ENCODE data around the gene PLCXD3.

Gene PLCXD3

GRCh38 chr5:41410737-41411136 lies 99.7 kb downstream of the PLCXD3 start:
- no peak for DNase-seq

DNA sequence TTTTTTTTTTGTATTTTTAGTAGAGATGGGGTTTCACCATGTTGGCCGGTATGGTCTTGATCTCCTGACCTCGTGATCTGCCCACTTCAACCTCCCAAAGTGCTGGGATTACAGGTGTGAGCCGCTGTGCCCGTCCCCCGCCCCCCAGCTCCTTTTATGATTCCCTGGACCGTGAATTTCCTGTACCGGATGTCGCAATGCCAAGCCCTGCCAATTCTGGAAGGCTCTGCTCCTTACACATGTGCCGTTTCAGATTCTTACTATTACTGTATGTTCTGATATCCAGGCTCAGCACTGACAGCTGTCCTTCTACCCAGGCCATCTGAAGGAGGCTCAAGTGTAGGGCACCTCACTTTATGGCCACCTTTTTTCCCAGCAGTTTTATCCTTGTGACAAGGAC lies 100.1 kb downstream of the PLCXD3 start:
- DNase-seq: no peak

- no peak for DNase-seq
These were observed 101.5 kb downstream of the PLCXD3 start for GRCh38 chr5:41408676-41409443.

- no peak for DNase-seq
These were observed 103.5 kb downstream of the PLCXD3 start for GRCh38 chr5:41406936-41407335.

DNA sequence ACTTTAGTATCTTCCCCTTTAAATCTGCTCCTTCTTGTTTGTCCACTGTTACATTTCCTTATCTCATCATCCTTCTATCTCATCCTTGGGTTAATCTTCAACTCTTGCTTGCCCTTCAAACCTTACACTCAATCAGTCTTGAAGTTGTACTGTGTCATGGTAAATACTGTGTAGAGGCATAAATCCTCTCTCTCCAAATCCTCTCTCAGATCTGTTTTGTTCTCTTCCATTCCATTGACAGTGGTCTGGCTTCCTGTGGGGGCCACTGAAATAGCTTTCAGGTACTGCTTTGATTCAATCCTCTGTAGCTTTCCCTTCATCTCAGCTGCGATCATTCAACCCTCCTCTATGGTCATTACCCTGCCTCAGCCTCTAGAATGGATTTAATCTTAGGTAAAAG lies 104.0 kb downstream of the PLCXD3 start:
- DNase-seq: no peak

- DNase-seq: no peak
These were observed 105.6 kb downstream of the PLCXD3 start for GRCh38 chr5:41404757-41405156.

DNA sequence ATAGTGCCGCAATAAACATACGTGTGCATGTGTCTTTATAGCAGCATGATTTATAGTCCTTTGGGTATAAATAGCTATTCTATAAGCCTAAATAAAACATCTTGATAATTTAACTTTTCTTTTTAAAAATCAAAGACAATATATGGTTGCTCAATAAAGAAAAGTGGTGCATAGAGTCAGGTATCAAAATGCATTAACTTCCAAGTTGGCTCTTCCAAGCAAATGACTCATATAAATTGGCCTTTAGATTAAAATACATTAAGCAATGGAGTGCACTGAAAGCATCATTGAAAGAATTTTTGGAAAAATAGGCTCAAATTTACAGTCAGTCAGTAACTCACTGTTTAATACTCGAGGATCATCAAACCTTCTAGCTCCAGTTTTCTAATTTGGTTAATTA lies 106.6 kb downstream of the PLCXD3 start:
- no peak for DNase-seq

DNA sequence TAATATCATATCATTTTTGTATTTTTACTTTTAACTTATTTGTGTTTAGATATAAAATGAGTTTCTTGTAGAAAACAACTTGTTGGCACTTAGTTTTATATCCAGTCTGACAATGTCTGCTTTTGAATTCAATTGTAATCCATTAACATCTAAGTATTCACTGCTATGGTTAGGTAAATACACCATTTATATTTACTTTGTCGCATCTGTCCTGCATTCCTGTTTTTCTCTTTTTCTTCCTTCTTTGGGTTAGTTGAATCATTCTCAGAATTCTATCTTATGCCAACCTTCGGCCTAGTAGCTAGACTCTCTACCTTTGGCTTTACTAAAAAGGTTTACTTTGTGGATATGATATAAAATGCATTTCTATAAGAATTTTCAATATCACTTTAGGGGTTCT lies 107.6 kb downstream of the PLCXD3 start:
- no peak for DNase-seq

DNA sequence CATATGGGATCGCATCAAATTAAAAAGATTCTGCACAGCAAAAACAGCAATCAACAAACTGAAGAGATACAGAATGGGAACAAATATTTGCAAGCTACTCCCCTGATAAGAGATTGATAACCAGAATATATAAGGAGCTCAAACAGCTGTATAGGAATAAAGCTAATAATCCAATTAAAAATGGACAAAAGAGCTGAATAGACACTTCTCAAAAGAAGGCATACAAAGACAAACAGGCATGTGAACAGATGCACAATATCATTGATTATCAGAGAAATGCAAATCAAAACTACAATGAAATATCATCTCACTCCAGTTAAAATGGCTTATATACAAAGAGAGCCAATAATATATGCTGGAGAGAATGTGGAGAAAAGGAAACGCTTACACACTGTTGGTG lies 110.6 kb downstream of the PLCXD3 start:
- no peak for DNase-seq

DNA sequence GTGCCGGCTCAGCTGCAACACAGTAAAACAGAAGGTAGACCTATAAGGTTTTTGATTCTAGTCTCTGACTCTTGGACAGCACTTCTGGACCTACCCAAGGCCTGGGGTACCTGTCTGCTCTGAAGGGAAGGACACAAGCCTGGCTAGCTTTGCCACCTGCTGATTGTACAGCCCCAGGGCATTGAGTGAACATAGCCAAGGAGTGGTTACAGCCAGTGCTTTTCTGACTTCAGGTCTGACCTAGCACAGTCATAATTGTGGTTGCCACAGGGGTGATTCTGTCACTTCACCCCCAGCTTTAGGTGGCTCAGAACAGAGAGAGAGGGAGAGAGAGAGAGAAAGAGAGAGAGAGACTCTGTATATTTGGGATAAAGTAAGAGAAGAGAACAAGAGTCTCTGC lies 118.4 kb downstream of the PLCXD3 start:
- DNase-seq: no peak

- DNase-seq: no peak
These were observed 135.8 kb downstream of the PLCXD3 start for GRCh38 chr5:41374631-41375030.

DNA sequence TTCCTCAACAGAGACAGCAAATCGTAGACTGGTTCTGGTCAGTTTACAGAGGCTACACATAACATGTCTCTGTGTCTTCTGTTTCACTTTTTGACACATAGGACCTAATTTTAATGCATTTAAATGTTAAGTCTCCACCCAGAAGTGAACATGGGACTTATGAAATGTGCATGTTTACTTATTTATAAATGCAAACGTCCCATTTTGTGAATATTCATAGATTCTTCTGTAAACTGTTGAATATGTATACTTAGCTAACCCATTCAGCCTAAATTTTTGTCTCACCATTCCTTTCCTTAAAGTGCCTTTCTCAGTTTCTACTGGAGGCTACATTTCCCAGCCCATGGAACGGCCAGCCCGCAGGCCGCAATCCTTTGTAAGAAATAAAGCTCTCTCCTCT lies 137.2 kb downstream of the PLCXD3 start:
- no peak for DNase-seq

DNA sequence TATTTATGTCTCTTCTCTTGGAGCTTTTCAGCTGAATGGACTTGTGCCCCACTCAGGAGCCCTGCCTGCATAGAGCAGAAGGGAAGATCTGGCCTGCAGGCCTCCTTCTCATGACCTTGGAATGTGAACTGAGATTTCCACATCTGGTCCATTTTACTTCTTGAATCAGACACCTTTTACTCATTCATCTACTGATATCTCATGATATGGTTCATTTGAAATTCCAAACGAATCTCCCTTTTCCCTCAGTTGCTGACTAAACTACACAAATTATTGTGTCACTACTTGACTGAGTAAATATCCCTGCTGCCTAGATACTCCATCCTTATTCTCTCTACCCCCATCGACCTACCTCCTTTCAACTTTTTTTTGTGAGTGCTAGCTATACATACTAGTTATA lies 138.7 kb downstream of the PLCXD3 start:
- no peak for DNase-seq

DNA sequence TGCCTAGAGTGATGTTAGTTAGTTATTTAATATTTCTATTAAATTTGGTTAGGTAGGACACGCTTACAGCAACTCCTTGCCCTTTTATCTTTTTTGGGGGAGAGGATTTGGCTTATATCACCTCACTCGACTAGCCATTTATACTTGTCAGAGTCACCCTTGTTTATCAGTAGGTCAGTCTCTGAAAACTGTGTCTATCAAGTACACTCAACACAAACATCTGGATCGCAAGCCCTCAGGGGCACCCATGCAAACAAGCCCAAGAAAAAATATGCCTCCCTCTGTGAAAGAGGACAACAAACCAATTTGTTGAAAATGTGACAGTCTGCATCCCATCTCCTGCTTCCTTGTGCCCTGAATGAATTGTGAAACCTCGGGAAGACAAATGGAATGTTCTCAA lies 139.9 kb downstream of the PLCXD3 start:
- no peak for DNase-seq

DNA sequence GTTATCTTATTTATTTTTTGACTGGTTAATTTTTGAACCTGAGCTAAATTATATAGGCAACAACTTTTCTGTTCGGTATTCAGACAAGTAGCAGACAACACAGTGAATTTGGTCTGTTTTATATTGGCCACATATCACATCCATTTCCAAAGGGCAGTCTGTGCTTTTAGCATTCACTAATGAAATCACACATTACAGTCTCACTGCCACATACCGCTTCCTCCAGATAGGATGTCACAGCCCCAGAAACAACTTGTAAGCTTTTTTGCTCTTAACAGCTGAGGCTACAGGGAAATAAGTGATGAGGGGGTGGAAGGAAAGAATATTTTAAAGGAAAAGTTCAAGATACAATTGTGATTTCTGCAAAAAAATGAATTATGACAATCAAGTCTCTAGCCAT lies 140.6 kb downstream of the PLCXD3 start:
- no peak for DNase-seq

DNA sequence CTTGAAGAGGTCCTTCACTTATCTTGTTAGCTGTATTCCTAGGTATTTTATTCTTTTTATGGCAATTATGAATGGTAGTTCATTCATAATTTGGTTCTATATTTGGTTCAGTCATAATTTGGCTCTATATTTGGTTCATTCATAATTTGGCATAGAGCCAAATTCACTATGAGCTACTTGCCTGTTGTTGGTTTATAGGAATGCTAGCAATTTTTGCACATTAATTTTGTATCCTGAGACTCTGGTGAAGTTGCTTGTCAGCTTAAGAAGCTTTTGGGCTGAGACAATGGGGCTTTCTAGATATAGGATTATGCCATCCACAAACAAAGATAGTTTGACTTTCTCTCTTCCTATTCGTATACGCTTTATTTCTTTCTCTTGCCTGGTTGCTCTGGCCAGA lies 142.2 kb downstream of the PLCXD3 start:
- no peak for DNase-seq

DNA sequence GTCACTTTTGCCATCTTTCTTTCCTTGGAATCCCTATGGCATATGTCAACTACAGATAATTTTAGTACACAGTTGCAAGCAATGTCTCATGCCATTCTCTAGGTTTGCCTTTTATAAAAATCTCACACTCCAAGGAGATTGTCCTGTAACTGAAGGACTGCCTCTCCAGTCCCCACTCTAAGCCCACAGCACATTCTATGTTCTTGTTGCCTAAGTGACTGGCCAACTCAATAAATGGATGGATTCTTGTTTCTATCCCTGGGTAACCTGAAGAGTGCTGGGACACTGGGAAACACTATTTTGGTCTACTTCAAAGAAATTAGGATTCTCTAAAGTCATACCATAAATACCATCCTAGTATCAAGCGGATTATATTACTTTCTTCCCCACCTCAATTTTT lies 145.0 kb downstream of the PLCXD3 start:
- DNase-seq: no peak

DNA sequence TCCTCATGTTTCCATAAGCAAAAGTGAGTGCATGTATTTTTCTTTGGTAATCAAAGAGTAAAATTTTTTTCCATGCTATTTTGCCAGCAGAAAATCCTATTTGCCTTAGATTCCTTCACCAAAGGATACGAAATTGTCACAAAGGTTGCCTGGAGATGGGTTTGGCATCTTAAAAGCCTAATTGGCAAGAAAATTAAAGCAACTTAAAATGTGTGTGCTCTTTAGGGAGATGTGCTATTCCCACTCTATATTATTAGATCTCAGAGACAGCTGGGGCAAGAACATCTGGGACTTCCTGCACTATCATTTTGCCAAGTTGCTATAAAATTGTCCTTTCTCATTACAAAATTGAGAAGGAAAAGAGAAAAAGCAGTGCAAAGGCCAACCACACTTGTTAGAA lies 146.1 kb downstream of the PLCXD3 start:
- DNase-seq: no peak

GRCh38 chr5:41363343-41363986 lies 146.9 kb downstream of the PLCXD3 start:
- DNase-seq: no peak

- no peak for DNase-seq
These were observed 153.6 kb downstream of the PLCXD3 start for GRCh38 chr5:41356786-41357185.

DNA sequence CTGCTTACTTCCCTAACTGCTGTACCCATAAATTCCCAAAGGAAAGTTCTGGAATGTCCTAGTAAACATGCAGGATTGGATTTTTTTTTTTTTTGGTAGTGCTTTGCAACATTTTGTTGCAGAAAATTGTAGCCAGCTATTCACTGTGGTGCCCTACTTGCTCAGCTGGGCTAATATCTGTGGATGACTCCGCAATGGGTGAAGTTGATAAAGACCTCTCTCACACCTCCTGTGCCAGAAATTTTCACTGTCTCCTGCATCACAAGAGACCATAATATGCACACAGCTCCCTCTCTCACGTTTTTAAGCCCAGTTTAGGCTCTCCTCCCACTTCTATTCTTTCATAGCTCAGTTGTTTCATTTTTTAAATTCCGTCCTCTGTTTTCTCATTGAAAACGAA lies 160.6 kb downstream of the PLCXD3 start:
- DNase-seq: no peak

- no peak for DNase-seq
These were observed 162.8 kb downstream of the PLCXD3 start for GRCh38 chr5:41347569-41347968.

DNA sequence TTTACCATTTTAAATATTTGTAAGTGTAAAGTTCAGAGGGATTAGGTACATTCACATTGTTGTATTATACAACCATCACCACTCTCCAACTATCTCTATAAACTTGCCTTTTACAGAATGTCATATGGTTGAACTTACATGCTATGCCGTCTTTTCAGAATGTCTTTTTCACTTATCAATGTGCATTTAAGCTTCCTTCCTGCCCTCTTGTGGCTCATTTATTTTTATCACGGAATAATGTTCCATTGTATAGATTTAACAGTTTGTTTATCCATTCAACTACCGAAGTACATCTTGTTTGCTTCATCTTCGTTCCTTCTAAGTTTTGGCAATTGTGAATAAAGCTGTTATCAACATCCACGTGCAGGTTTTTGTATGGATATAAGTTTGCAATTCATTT lies 163.8 kb downstream of the PLCXD3 start:
- DNase-seq: no peak

DNA sequence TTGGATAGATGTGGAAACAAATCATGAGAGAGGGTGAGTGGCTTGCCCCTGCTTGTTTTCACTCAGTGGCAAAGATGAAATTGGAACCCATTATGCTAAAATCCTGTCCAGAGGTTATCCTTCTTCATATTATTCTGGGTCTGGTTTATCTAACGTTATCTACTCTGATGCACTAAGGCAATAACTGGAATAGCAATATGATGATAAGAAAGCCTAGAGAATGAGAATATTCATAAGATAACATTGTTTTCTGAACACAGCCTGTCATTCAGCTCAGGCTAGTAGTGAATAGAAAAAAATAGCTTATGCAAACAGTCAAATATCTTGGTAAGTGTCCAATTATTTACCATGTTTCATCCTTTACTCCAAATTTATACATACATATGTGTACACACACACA lies 165.1 kb downstream of the PLCXD3 start:
- DNase-seq: no peak

GRCh38 chr5:41339339-41339738 lies 171.1 kb downstream of the PLCXD3 start:
- DNase-seq: no peak
